Progenitor cell of endocrine pancreas (in vitro differentiated cells): ENCODE data around the gene UNC45B. TPM values are rescaled to one million over a fixed set of nuclear protein-coding genes. Genes with fewer than 3 reads are reported as not detected.

Experiments used
- DNase-seq: peaks from one replicate; pipeline ENCODE4 v3.0.0; 2021; ENCODE audit warnings: low spot score; ENCODE audit not compliant: unreplicated experiment
- H3K27ac Mint-ChIP-seq: 2 replicates; pipeline ENCODE4 v1.8.0; 2021; ENCODE audit warnings: mild to moderate bottlenecking, moderate library complexity, mixed read lengths
- H3K27me3 Mint-ChIP-seq: 2 replicates; pipeline ENCODE4 v1.8.0; 2021; ENCODE audit warnings: mixed read lengths
- H3K36me3 Mint-ChIP-seq: 2 replicates; pipeline ENCODE4 v1.8.0; 2022; ENCODE audit warnings: mixed read lengths; ENCODE audit not compliant: insufficient read depth
- H3K4me1 Mint-ChIP-seq: 2 replicates; pipeline ENCODE4 v1.8.0; 2021; ENCODE audit warnings: low read depth, mixed read lengths
- H3K4me3 Mint-ChIP-seq: 2 replicates; pipeline ENCODE4 v1.8.0; 2021; ENCODE audit warnings: low read depth, mild to moderate bottlenecking, moderate library complexity, mixed read lengths
- H3K9me3 Mint-ChIP-seq: 2 replicates; pipeline ENCODE4 v1.8.0; 2021; ENCODE audit warnings: low read depth, mixed read lengths
- CTCF ChIP-seq: fragments of 200-600 bp; sonication (generic); IDR thresholded peaks from one replicate; pipeline ENCODE4 v1.5.0; 2021; ENCODE audit warnings: antibody characterized with exemption, mild to moderate bottlenecking; ENCODE audit not compliant: unreplicated experiment
- long read RNA-seq: library from polyadenylated mRNA; unstranded; transcript quantifications from one replicate; pipeline ENCODE4 v2.0.0, GENCODE V29; 2020
- total RNA-seq: library from RNA; stranded (reverse); gene quantifications from 2 replicates; pipeline ENCODE4 v1.2.1, GENCODE V29; 2021

UNC45B gene, protein sequence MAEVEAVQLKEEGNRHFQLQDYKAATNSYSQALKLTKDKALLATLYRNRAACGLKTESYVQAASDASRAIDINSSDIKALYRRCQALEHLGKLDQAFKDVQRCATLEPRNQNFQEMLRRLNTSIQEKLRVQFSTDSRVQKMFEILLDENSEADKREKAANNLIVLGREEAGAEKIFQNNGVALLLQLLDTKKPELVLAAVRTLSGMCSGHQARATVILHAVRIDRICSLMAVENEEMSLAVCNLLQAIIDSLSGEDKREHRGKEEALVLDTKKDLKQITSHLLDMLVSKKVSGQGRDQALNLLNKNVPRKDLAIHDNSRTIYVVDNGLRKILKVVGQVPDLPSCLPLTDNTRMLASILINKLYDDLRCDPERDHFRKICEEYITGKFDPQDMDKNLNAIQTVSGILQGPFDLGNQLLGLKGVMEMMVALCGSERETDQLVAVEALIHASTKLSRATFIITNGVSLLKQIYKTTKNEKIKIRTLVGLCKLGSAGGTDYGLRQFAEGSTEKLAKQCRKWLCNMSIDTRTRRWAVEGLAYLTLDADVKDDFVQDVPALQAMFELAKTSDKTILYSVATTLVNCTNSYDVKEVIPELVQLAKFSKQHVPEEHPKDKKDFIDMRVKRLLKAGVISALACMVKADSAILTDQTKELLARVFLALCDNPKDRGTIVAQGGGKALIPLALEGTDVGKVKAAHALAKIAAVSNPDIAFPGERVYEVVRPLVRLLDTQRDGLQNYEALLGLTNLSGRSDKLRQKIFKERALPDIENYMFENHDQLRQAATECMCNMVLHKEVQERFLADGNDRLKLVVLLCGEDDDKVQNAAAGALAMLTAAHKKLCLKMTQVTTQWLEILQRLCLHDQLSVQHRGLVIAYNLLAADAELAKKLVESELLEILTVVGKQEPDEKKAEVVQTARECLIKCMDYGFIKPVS
- total RNA-seq = not detected in 2 replicates
- long read RNA-seq = 0 reads

GRCh38 chr17:35147375-35147905 lies at the start of gene UNC45B:
Gene UNC45B (plus strand): TSS chr17:35147817. CDS start chr17:35148264, 447 bp downstream.
- Mint-ChIP-seq H3K9me3 (no peaks in the 10 kb centered on the region), H3K4me1 (no peaks in the 10 kb centered on the region), H3K27ac (no peak within 1 kb of the TSS), H3K36me3 (no peaks in the 10 kb centered on the region), H3K4me3 (no peak within 1 kb of the TSS), H3K27me3 (peaks cover 8% of the 10 kb centered on the region)
- DNase-seq = no peak
- no peak for TF ChIP-seq CTCF

DNA sequence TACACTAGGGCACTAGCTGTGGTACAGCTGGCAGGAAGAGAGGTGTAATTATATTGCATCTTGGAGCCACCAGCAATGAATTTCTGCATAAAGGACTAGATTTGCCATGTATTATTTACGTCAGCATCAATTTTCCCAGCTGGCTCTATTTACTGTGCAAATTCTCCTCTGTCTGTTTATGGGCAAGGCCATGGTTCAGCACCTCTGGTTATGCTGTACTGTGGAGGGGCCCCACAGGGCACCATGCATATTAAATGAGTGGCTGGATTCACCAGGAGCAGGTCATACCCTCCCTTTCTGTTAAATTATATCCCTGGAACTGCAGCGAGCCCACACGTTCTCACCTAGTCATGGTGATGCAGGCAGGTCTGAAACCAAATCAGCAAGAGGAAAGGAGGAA lies 47.7 kb upstream of the UNC45B start:
- H3K36me3 Mint-ChIP-seq = peaks cover 10% of the 10 kb centered on the region
- no peak for DNase-seq
- H3K27me3 Mint-ChIP-seq = no peaks in the 10 kb centered on the region
- no peak overlapping the region for H3K4me3 Mint-ChIP-seq
- TF ChIP-seq CTCF = no peak
- H3K9me3 Mint-ChIP-seq = no peaks in the 10 kb centered on the region
- H3K27ac Mint-ChIP-seq = no peak overlapping the region
- H3K4me1 Mint-ChIP-seq = no peaks in the 10 kb centered on the region

- Mint-ChIP-seq H3K36me3 (peaks cover 11% of the 10 kb centered on the region), H3K9me3 (no peaks in the 10 kb centered on the region), H3K27ac (no peak overlapping the region), H3K4me3 (no peak overlapping the region), H3K4me1 (no peaks in the 10 kb centered on the region), H3K27me3 (no peaks in the 10 kb centered on the region)
- DNase-seq = no peak
- no peak for TF ChIP-seq CTCF
Measured at GRCh38 chr17:35101036-35101435, 46.6 kb upstream of the UNC45B start.

- no peaks in the 10 kb centered on the region for H3K27me3 Mint-ChIP-seq
- no peaks in the 10 kb centered on the region for H3K4me1 Mint-ChIP-seq
- TF ChIP-seq CTCF = no peak
- DNase-seq = no peak
- no peak overlapping the region for H3K4me3 Mint-ChIP-seq
- no peak overlapping the region for H3K27ac Mint-ChIP-seq
- H3K36me3 Mint-ChIP-seq = peaks cover 14% of the 10 kb centered on the region
- H3K9me3 Mint-ChIP-seq = no peaks in the 10 kb centered on the region
Measured at GRCh38 chr17:35101725-35102124, 45.9 kb upstream of the UNC45B start.

- no peak for TF ChIP-seq CTCF
- DNase-seq = no peak
- peaks cover 15% of the 10 kb centered on the region for H3K36me3 Mint-ChIP-seq
- H3K4me1 Mint-ChIP-seq = no peaks in the 10 kb centered on the region
- H3K4me3 Mint-ChIP-seq = no peak overlapping the region
- H3K27me3 Mint-ChIP-seq = no peaks in the 10 kb centered on the region
- H3K27ac Mint-ChIP-seq = no peak overlapping the region
- no peaks in the 10 kb centered on the region for H3K9me3 Mint-ChIP-seq
Measured at GRCh38 chr17:35103271-35103670, 44.3 kb upstream of the UNC45B start.
